Fibroblast of mammary gland (primary cell): ENCODE results near the gene FAM3B.

Experiments
- DNase-seq: peaks from one replicate; pipeline ENCODE4 v3.0.0-alpha.2; 2010; ENCODE audit warnings: low read depth
- H3K4me3 ChIP-seq: 2 replicates; pipeline ENCODE4 v1.5.1; 2011; ENCODE audit warnings: low read depth, mild to moderate bottlenecking, low read length, moderate library complexity; ENCODE audit not compliant: control insufficient read depth
- CTCF ChIP-seq: conservative IDR thresholded peaks from 2 replicates; pipeline ENCODE4 v1.5.1; 2011; ENCODE audit warnings: low read depth, low read length, inconsistent platforms; ENCODE audit not compliant: control insufficient read depth, insufficient read depth

The FAM3B gene

GRCh38 chr21:41369105-41369919, 52.7 kb downstream of the FAM3B start:
- peak overlapping the region; percentile 20 for H3K4me3 ChIP-seq
- TF ChIP-seq CTCF: peak; percentile 14
- DNase-seq: peak; percentile 31

GRCh38 chr21:41369920-41370839, 53.6 kb downstream of the FAM3B start:
- TF ChIP-seq CTCF: no peak
- no peak overlapping the region for H3K4me3 ChIP-seq
- DNase-seq: no peak

- TF ChIP-seq CTCF: no peak
- DNase-seq: peak; percentile 68
- no peak overlapping the region for H3K4me3 ChIP-seq
Measured at GRCh38 chr21:41370840-41371684, 54.5 kb downstream of the FAM3B start.

GRCh38 chr21:41371685-41372030, 55.1 kb downstream of the FAM3B start:
- no peak overlapping the region for H3K4me3 ChIP-seq
- DNase-seq: no peak
- no peak for TF ChIP-seq CTCF

- no peak for DNase-seq
- H3K4me3 ChIP-seq: no peak overlapping the region
- TF ChIP-seq CTCF: no peak
Measured at GRCh38 chr21:41373253-41373652, 56.7 kb downstream of the FAM3B start.

GRCh38 chr21:41373763-41374162, 57.2 kb downstream of the FAM3B start:
- H3K4me3 ChIP-seq: no peak overlapping the region
- DNase-seq: no peak
- TF ChIP-seq CTCF: no peak
